HG02938 (cell line): Measurements from ENCODE around the gene PDZD2.

Source experiments
- ATAC-seq: cut with Tn5 transposase; IDR thresholded peaks from one replicate; pipeline ENCODE4 v1.9.1; 2021; ENCODE audit warnings: mild to moderate bottlenecking, moderate library complexity; ENCODE audit not compliant: unreplicated experiment

The PDZD2 gene

DNA sequence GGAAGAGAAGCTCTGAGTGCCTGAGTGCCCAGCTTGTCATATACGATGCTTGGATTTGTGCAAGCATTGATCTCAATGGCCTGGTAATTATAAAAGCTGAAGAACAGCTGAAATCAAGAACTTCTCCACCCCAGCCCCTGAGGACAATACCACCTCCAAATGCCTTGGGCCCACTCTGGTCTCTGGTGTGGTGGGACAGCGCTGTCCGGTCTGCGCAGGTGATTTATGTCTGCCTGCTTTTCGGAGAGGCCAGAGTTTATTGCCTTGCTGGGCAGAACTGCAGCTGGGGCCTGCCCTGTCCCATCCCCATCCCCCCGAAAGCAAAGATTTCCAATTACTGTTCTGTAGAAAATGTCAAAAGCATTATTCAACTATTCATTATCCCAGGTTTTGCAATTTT lies 1.1 kb upstream of the PDZD2 start:
- no peak for ATAC-seq

DNA sequence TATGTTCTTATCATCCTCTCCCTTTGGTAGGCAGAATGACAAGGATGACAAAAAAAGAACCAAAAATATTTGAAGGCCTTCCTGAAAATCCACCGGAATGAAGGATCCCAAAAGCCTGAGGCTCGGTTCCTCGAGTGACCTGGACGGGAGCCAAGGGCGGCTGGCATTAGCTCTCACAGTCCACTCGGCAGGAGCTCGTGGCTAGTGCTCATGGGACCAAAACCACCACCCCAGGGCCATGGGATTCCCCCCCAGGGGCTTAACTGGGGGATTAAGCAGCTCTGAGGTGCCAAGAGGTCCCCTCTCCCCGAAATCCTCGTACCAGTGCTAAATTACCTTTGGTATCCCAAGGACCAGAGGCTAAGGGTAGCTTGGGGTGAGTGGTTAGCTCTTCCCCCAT lies 586 bp upstream of the PDZD2 start:
- ATAC-seq, result no peak

DNA sequence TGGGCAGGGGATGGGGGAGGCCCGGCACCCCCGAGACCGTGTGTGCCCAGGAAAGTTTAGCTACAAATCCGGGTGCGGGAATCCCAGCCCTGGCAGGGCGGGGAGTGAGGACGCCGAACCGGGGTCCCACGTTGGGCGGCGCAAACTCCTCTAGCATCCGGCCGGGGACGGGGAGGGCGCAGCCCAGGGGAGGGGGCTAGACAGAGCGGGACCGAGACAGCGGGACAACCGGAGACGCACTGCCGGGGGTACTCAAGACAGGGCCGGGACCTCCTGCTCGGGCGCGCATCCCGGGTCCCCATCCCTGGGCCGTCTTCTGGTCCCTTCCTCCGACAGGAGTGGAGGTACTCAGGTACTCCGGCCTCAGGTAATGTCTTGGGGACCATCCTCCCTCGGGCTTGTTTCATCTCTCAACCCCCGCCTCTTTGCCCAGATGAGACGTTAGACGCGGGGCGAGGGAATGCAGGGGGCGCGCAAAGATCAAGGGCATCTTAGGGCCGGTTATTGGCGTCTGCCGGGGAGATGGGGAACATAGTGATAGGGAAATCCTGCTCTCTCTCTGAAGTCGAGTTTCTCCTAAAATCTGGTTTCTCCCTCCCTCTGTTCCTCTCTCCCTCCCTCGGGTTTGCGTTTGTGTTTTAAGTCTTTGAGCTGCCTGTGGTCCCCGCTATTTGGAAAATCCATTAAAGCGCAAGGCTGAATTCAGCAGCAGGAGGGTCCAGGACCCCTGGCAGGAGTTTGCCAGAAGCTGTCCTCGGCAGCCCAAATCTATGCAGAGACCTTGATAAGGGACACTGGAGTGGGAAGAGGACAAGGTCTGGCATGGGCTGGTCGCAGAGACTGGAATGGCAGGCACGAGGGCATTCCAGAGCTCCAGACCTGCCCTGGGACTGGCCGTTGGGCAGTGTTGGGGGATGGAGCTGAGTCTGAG lies 815 bp downstream of the PDZD2 start:
- ATAC-seq, result peak; percentile 9

DNA sequence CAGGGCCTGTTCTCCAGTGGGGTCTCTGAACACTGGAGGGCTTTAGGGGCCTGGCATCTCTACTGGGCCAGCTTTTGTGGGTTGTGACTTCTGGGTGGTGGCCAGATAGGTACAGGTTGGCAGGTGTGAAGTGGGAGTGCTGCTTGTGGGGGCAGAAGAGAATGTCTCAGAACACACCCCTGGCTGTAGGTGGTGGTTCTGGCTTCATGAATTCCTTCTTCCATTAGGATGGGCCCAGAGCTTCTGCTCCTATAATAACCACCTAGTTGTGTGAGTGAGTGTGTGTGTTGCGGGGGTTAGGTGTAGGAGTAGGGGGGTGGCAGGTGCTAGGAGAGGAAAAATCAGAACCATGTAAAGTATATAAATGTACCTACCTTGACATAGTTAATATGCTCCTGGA lies 1.6 kb downstream of the PDZD2 start:
- no peak for ATAC-seq

DNA sequence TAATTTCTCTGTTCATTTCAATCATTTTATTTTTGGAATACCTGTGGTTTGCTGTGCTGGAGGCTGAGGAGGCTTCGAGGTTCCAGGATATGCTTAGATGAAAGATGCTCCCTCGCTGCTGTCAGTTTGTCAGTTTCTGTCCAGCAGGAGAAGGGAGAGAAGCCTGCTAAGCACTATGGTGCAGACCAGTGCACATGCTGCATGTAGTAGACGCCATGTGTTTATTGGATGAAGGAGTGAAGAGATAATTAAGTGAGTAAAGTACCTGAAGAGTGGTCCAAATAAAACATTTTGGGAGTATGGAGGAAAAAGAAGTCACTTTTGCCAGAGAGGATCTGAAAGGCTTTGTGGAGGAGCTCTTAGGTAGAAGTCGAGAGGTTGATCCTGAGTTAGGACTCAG lies 2.1 kb downstream of the PDZD2 start:
- ATAC-seq, result no peak

DNA sequence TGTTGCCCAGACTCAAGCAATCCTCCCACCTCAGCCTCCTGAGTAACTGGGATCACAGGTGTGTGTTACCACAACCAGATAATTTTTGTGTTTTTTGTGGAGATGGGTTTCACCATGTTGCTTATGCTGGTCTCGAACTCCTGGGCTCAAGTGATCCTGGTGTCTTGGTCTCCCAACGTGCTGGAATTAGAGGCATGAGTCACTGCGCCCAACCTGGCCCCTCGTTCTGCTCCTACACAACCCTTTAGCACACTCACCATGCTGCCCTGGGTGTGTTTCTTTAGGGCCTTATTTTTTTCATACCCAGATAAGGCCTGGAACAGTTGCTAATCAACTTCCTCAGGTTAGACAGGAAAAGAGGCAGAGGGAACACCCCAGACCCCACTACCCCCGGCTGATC lies 2.6 kb downstream of the PDZD2 start:
- ATAC-seq, result no peak

DNA sequence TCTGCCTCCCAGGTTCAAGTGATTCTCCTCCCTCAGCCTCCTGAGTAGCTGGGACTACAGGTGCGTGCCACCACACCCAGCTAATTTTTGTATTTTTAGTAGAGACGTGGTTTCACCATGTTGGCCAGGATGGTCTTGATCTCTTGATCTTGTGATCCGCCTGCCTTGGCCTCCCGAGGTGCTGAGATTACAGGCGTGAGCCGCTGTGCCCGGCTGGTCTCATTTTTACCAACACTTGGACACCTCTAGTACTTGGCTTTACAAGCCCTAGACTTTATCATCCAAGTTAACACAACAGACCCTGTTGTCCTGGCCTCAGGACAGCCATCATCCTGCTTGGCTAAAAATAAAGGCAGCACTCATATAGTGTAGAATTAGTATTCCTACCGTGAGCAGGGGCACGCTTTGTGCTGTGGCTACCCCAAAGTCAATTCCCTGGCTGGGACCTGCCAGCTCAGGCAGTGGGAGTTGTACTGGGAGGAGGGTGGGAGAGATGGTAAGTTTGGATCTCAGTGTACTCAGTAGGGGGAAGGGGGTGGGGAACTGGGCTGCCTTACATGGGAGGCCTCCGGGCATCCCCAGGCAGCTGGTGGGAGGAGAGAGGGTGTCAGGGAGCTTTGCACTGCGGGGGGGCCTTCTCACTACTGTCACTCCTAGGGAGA lies 6.6 kb downstream of the PDZD2 start:
- no peak for ATAC-seq

DNA sequence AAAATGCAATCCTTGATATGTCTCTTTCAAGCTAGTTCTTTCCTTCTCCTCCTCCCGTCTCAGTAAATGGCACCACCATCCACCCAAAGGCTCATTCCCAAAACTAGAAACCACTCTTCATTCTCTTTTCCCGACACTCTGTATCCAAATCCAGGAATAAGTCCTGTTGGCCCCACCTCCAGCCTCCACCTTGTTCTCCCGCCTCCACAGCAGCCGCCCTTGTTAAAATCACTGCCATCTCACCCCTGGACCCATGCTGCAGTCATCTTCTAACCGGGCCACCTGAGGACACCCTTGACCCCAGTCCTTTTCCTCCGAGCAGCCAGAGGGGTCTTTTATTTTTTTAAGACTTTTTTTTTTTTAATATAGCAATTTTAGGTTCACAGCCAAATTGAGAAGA lies 9.4 kb downstream of the PDZD2 start:
- no peak for ATAC-seq

DNA sequence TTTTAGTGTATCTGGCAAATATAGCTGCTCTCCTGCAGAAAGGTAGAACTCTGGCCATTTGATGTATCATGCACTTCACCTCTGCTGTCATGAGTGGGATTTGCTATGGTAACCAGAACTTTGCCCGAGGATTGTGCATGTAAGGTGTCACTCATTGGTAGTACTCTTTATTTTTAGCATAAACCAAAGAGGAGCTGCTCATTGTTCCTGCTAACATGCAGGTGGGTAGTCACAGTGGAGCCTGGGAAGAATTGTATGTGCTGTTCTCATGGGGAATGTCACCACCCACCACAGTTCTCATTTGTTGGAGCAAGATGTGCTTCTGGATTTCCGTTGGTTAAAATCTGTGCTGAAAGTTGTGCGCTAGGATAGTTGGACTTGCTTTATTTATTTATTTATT lies 12.3 kb downstream of the PDZD2 start:
- ATAC-seq, result no peak

DNA sequence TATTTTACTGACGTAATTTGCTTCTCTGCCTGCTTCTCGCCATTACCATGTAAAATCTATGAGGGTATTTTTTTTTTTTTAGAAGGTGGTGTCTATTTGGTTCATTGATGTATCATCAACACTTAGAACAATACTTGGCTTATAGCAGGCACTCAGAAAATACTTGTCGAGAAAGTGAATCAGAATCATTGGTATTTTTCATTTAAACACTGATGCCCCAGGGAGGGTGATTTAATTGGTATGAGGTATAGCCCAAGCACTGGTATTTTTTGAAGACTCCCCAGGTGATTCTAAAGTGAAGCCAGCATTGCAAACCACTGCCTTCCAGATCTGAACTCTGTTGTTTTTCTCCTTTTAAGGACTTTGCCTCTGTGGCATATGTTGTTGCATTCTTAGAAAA lies 16.6 kb downstream of the PDZD2 start:
- ATAC-seq, result no peak

DNA sequence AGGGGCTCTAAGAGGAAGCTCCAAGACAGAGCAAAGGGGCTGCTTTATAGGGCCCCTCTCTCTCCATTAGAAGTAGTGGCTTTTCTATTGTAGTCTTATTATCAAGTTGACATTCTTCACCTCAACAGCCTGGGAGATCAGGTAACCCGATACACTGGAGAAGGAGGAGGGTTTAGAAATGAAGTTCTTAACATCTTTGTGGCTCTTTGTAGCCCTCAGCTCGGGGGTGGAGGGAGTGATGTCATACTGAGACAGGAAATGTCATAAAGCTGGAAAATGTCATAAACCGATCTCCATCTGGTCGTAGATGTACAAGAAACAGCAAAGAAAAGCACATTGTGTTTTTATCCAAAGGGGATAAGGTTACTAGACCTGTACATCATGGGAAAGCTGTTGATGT lies 17.9 kb downstream of the PDZD2 start:
- ATAC-seq, result no peak

DNA sequence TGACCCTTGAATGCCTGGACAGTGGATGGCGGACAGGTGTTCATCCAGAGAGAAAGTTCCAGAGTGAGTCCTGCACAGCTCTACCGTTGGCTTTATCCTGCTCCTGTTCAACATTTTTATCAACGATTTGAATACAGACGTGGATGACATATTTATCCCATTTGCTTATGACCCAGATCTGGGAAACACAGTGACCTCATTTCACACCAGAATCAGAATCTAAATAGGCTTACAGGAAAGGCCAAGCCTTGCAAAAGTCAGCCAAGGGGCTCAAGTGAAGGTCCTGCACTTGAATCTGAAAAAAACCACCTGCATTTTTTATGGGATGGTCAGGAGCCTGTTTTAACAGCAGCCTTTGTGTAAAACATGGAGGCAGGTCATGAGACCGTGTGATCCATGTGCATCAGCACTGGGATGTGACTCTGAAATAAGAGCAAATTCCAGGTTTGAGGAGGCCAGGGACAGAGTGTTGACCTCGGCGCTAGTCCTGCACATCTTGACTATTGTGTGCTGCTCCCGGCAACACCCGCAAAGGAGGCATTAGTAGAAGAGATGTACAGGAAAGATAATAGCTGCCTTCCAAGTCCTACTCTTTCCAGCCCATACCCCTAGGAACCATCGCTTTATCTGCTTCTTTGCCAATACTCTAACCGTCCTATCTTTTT lies 18.5 kb downstream of the PDZD2 start:
- ATAC-seq, result no peak

DNA sequence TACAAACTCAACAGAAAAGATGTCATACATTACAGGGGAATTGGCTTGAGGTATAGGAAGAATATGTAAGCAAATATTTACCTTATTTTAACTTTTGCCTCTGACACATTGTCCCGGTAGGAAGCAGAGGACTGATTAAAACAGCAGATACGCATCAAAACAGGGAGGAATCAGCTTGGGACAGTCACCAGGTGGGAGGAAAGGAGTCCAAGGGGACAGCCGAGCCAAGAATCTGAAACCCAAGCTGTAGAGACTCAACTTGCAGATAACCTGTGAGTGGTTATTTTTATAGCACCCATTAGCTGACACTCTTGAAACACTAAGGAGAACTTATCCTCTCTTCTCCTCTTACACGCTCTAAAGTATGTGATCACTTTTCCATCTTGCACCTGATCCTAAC lies 22.3 kb downstream of the PDZD2 start:
- ATAC-seq, result no peak

DNA sequence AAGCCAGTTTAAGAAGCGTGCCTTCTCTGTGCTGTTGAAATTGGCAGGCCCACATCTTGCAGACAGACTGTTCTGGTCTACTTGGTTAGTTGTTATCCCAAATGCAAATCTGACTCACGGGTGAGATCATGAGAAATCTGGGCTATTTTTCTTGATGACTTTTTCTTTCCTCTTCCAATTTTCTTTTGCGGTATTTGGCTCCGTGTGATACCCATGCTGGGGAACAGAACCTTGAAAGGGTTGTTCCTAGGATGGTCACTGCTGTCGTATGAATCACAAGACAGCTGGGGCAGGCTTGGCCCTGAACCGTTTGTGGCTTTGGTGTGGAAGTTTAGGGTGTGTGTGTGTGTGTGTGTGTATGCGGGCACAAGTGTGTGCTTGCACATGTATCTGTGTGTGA lies 24.6 kb downstream of the PDZD2 start:
- ATAC-seq, result no peak

DNA sequence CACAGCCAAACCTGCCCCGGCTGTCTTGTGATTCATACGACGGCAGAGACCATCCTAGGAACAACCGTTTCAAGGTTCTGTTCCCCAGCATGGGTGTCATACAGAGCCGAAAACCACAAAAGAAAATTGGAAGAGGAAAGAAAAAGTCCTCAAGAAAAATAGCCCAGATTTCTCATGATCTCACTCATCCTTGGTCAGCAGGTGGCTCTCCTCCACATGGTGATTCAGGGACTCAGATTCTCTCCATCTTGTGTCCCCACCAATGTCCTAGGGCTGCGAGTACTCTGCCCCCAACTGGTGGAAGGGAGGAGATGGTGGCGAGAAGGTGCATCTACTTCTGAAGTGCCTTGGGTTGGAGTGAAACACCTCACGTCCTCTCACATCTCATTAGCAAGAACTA lies 25.6 kb downstream of the PDZD2 start:
- ATAC-seq, result no peak

DNA sequence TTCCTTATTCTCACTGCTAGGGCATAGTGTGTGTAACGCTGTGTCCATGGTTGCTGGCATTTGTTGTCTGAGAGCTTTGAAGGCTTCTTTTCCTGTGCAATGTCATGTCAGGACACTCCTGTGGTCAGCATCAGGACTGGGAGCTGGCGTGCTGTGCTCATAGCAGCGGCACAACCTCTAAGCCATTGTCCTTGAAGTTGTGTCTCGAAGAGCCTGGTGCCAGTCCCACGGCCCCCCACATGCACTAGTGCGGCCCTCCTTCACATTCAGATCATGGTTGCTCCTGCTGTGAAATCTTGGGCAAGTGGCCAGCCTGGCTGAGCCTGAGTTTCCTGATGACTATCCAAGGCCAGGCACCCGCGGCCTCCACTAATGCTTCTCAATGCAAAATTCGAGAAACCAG lies 32.4 kb downstream of the PDZD2 start:
- ATAC-seq, result no peak

DNA sequence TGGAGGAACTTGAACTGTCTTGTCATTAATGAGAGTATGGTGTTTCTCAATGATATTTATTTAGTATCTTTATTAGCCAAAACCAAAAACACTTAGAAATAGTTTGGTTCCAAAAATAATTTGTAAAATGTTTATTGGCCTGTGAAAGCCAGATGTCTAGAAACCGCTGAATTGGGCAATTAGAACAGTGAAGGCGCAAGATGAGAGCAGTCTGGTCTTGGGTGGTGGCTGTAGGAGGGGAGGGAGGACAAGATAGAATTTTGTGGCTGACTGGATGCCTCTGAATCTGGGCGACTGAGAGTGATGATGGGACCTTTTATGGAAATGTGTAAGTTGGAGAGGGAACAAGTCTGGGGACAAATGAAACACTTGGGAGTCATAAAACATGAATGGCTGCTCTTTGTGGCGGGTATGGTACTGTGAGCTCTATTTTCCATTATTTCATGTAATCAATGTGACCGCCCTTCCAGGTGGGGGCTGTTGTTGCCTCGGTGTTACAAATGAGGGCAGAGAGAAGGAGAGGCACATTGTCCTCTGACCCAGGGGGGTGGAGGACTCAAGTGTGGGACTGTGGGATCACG lies 35.5 kb downstream of the PDZD2 start:
- ATAC-seq, result no peak

DNA sequence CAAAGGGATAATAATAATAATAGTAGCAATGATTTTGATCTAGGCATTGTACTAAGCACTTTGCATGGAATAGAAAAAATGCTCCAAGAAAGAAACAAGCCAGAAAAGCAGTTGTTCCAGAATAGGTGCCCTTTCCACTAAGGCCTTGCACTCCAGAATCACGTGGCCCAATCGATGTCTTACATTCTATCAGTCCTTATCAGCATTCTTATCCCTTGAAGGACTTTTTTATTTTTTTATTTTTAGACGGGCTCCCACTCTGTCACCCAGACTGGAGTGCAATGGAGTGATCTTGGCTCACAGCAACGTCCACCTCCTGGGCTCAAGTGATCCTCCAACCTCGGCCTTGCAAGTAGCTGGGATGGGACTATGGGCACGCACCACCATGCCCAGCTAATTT lies 36.5 kb downstream of the PDZD2 start:
- ATAC-seq, result no peak

DNA sequence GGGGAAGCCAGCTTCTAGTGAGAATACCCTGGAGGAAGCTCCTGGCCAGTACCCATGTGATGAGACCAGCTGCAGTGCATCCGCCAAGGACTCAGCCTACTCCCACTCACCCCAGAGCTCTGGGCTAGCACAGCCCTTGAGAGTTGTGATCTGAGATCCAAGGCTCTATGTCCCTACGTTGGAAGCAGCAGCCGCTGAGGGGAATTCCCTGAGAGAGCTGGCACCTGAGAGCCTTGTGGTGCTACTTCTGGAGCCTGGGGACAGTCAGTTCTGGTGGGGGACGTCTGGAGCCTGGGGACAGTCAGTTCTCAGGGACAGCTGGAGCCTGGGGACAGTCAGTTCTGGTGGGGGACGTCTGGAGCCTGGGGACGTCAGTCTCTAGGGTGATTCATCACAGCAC lies 39.2 kb downstream of the PDZD2 start:
- no peak for ATAC-seq

DNA sequence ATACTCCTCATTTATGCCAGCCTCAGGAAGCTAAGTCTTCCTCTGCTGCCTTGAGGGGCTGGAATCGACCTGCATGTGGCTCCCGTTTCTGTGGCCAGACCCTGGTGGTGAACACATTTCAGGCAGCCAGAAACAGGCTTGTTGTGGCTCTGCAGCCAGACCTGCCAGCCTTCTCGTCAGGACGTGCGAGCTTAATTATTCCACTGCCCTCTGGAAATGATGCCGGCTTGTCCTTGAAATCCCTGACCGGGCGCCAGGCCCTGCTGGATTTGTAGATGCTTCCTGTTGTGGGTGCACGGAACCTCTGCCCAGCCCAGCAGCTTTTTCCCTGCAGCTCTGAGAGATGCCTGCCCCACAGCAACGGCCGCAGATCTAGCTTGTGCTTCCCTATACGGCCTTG lies 41.6 kb downstream of the PDZD2 start:
- ATAC-seq, result no peak

DNA sequence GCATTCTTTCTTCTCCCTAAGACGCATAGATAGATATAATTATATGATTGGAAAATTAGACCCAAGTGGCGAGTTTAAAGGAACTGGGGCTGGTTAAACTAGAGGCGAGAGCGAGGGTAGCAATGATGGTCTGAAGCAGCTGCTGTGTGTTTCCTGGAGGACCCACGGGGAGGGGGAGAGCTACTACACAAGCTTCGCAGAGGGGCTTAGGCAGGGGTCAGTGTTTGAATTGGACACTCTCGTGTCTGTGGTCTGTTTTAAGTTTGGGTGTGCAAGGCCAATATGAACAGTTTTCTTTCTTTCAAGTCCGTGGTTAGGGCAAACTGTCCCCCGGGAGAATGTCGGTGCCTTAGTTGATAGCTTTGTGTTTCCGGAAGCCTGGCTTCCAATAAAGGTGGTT lies 43.1 kb downstream of the PDZD2 start:
- no peak for ATAC-seq

DNA sequence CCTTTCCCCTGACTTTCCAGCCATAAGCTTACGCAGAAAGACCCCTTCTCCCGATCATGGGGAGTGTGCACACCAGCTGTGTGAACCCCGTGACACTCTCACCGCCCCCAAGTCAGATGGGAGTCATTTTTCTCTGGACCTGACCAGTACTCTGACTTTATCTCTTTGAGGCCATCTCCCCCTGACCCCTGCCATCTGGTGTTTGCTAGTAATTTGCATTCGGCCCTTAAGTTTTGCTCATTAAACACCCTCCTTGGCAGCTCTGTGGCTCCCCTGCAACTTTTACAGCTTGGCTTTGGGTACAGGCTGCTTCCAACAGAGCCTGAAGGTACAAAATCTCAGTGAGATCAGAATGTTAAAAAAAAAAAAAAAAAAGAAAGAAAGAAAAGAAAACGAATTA lies 43.9 kb downstream of the PDZD2 start:
- ATAC-seq, result no peak
